Liver (tissue), 3 donors: ENCODE results near the gene PPP3CA.

Experiments
- ATF3 ChIP-seq: IDR thresholded peaks from 2 replicates; pipeline ENCODE4 v1.6.1; 2016; ENCODE audit warnings: antibody characterized with exemption
- CTCF ChIP-seq: fragments of 150-350 bp; IDR thresholded peaks from 2 replicates; pipeline ENCODE4 v1.5.1; 2017; ENCODE audit warnings: improper control_type of control experiment, low read depth, low read length; ENCODE audit not compliant: missing input control
- GABPA ChIP-seq, 2 donors: IDR thresholded peaks in 1 of 2; conservative IDR thresholded peaks in 1 of 2; 2 replicates each; pipeline ENCODE4 v1.6.1; 2016; ENCODE audit warnings: antibody characterized with exemption in 2 of 2, mild to moderate bottlenecking in 1 of 2, moderate library complexity in 1 of 2
- JUND ChIP-seq, 2 donors: IDR thresholded peaks; 2 replicates each; pipeline ENCODE4 v1.6.1; 2016; ENCODE audit warnings: antibody characterized with exemption in 2 of 2
- RAD21 ChIP-seq, 2 donors: IDR thresholded peaks; 2 replicates each; pipeline ENCODE4 v1.6.1; 2016; ENCODE audit warnings: antibody characterized with exemption in 2 of 2, mild to moderate bottlenecking in 2 of 2
- REST ChIP-seq: IDR thresholded peaks from 2 replicates; pipeline ENCODE4 v1.6.1; 2016; ENCODE audit warnings: antibody characterized with exemption, mild to moderate bottlenecking
- YY1 ChIP-seq: IDR thresholded peaks from 2 replicates; pipeline ENCODE4 v1.6.1; 2016; ENCODE audit warnings: antibody characterized with exemption, mild to moderate bottlenecking
- donor health status: healthy.
- donor health status: healthy.

GRCh38 chr4:101049549-101050001 lies 297.8 kb downstream of the PPP3CA start:
- no peak for TF ChIP-seq ATF3
- no peak for TF ChIP-seq RAD21 (IDR thresholded peaks at IDR 0.05)
- no peak for TF ChIP-seq CTCF
- TF ChIP-seq YY1 = no peak
- TF ChIP-seq REST = no peak
- no peak for TF ChIP-seq GABPA (IDR thresholded peaks at IDR 0.05 in 1 of 2, conservative IDR thresholded peaks at IDR 0.05 in 1 of 2)
- no peak for TF ChIP-seq JUND (IDR thresholded peaks at IDR 0.05)
